GM12873 (cell line): ENCODE data around the gene ZBTB3.

Experiments
- CTCF ChIP-seq: IDR thresholded peaks from 2 replicates; pipeline ENCODE4 v1.5.1; 2012; ENCODE audit warnings: low read depth, mild to moderate bottlenecking, moderate library complexity, low read length, control low read depth; ENCODE audit not compliant: insufficient read depth; ENCODE audit errors: missing control alignments

ZBTB3 gene

GRCh38 chr11:62753736-62754603, at the start of gene ZBTB3:
Gene ZBTB3 (minus strand): TSS chr11:62754160. CDS start chr11:62753664, 496 bp downstream.
- TF ChIP-seq CTCF, result no peak

- no peak for TF ChIP-seq CTCF
Measured at GRCh38 chr11:62801071-62801470, 47.1 kb upstream of the ZBTB3 start.

- TF ChIP-seq CTCF, result no peak
Measured at GRCh38 chr11:62799486-62799885, 45.5 kb upstream of the ZBTB3 start.

GRCh38 chr11:62796281-62796680, 42.3 kb upstream of the ZBTB3 start:
- TF ChIP-seq CTCF, result no peak

- no peak for TF ChIP-seq CTCF
Measured at GRCh38 chr11:62794201-62794775, 40.3 kb upstream of the ZBTB3 start.

- no peak for TF ChIP-seq CTCF
Measured at GRCh38 chr11:62792202-62792575, 38.2 kb upstream of the ZBTB3 start.

GRCh38 chr11:62791501-62792201, 37.7 kb upstream of the ZBTB3 start, which contains the start of gene TMEM223:
Gene TMEM223 (minus strand): TSS chr11:62792006. CDS start chr11:62791994, 12 bp downstream.
- no peak for TF ChIP-seq CTCF
